KG1 (cell line): ENCODE measurements around the gene ABCC11.
A peak's percentile ranks its signal among the peaks of the same experiment; 100 is the strongest.

Experiments
- DNase-seq: peaks from one replicate; lab custom pipeline; 2025; lab: John Stamatoyannopoulos, UW

The ABCC11 gene

DNA sequence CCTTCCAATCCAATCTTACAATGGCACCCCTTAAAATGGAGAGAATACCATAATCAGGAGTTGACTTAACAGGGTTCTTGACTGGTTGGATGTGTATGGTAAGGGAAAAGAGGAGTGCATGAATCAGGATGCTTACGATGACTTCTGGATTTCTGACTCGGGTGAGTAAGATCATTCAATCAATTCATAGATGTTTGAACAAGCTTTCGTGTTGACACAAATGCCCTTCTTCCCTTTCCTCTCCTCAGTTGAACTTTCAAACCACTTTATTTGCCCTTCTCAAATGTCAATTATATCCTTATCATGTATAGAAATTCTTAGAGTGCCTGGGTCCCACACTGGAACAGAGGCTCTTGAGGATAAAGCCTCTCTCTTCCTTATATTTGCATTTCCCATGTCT is 117.4 kb downstream of the ABCC11 start:
- DNase-seq = no peak

DNA sequence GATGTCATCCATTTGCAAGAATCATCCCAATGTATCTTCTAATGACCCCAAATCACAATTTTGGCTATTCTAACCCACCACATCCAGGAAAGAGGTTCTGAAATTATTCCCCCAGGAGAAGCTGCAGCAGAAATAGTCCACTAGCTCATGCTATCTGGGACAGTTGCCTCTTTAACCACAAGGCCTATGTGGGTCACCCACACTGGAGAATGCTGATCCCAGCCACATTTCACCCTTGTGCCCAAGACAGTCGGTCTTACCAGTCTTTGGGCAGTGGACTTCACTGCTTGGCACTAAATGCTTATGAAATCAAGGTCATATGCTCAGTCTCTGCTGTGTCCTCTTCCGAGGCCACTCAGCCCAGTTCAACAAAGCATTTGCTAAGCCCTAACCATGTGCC is 118.6 kb downstream of the ABCC11 start:
- DNase-seq = no peak

DNA sequence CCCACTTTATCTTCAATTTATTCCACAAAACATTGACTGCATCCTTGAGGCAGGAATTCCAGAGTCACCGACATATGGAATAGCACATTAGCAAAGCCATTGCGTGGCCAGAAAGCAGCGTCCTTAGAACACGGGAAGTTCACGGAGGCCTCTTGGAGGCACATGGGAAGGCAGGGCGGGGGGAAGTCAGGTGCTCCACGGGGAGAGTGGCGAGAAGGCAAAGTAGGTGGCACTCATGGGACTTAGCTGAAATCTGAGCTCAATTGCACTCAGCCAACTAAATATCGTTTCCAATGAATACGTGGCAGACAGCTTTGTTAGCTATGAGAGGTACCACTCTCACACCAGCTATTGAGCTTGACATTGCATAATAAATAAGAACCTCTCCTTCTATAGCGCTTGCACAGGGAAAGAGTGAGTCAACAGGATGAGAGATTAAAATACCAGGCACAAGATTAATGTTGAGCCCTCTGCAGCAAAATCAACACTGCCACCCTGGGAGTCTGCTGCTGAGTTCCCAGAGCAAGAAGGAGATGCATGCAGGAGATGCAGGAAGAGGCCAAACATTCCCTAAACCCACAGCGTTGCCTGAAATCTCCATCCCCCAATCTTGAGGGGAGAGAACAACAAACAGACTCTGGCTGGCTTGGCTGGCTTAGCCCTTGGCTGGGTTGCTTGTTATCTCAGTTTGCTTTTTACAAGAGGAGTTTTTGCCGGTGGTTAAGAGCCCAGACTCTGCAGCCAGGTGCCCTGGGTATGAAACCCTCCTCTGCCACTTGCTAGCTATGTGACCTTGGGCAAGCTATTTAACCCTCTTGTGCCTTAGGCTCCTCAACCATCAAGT is 120.3 kb downstream of the ABCC11 start:
- no peak for DNase-seq

DNA sequence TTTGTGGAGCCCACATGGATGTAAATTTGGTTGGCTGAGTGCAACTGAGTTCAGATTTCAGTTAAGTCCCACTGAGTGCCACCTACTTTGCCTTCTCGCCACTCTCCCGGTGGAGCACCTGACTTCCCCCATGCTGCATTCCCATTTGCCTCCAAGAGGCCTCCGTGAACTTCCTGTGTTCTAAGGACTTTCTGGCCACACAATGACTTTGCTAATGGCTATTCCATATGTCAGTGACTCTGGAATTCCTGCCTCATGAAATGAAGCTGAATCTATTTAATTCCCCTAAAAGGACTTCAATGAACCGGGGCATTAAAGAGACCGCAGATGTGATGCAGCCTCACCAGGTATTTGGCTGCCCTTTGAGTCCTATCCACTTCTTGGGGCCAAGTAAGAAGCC is 121.5 kb downstream of the ABCC11 start:
- DNase-seq = no peak

DNA sequence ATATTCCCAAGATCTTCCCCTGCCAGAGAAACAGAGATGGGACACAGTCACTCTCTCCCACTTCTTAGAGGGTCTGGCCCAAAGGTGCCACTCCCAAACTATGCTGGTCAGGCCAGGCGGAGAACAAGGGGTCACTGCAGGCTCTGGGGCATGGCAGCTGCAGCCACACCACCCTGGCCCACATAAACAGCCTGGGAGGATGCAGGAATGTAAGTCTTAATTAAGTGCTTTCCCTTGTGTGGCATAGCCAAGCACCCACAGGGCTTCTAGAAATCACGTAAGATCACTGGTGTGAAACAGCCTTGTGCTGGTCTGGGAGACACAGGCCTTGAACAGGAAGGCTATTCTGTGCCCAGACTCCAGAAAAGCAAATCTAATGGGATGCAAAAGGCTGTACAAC is 123.1 kb downstream of the ABCC11 start:
- DNase-seq = no peak

DNA sequence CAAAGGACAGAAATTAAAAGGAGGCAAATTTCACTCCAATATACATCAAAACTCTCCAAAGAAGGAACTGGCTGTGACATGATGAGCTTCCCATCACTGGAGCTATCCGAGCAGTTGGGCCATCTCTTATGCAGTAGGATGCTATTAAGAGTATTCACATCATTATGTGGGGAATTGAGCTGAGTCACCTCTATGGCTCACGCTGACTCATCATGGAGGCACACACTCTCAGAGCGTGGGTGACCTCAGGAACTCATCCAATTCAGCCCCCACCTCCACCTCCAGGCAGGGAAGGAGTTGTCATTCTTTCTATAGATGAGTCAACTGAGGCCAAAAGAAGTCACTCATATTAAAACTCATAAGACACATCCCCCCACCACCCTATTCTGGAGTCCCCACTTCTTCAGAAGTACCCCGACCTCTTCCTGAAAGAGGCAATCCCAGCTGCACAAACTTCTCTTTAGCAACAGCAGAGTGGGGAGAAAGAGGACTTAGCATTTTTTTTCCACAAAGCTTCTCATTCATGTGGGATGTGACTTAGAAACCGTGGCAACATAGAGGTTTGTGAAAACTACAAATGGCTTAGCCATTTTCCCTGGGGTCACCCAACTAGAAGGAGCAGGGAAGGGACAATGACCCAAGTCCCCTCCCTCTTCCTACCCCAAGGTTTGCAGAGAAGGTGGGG is 124.1 kb downstream of the ABCC11 start:
- DNase-seq = no peak

DNA sequence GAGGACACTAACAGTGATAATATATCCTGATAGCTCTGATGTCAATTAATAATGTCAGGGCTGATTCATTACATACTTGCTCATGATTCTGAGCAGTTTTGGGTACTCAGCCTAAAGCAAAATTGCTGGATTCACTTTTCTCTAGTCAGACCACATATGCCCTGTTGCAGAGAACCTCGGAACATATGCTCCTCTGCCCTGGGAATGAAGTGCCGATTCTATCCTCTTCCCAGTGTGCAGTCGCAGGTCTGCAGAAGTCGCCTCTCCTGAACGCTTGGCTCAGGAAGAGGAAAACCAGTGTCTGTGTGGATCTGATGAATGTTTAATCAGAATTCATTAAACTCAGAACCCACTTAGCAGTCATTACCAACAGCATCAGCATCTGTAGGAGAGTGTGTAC is 126.1 kb downstream of the ABCC11 start:
- DNase-seq = no peak

DNA sequence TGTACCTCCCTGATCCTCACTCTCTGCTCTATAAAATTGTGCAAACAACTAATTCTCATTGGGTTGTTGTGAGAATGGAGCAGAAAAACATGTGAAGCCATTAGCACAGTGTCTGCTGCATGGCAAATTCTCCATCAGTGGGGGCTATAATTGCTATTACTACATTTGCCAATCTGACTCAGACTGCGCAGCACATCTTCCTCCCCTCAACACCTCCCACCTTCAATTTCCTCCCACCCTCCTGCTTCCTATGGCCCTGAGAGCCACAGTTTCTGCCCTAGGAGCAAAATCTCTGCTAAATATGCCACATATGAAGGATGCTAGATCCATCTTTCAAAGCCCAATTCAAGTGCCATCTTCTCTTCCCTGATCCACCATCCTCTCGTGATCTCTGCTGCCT is 128.5 kb downstream of the ABCC11 start:
- no peak for DNase-seq

DNA sequence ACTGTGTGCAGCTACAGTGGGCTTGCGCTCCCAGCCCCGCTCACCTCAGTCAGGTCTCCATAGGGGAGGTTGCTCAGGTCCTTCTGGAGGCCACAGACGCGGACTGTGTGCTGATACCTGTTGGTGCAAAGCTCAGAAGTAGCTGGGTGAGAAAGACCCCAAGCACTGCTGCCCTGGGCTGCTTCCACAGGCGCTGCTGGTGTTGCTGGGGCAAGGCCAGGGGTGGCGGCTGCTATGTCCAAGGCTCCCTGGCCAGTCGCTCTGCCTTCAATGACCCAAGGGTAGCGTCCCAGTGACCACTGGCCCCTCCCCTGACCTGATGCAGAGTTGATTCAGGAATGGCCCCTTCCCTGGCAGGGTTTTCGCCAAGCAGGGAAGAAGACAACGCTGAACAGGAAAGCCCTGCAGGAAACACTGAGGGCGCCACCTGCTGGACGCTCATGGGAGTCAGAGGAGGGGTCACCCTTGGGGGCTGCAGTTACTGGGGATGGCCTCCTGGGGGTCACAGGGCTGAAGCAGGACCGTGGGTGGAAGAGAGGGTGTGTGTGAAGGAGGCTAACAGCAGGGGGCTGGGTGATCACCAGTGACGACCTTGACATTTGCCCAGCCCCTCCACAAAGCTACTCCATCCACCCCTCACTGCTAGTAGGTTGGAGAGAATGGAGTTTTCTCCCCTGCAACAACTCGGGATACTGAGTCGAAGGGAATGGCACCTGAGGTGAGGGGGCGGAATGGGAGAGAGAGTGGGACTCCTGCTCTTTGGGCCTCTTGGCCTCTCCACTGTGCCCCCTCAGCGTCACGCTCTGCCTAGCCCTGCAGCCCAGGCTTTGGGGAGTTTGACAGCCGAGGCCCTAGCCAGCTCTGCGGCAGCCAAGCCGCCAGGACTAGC is 129.9 kb downstream of the ABCC11 start:
- peak; percentile 0 for DNase-seq
